HEK293 (cell line): ENCODE measurements around the gene ADAMTSL5.

Experiments used
- CTCF ChIP-seq: fragments of 450-650 bp; formaldehyde crosslinking; IDR thresholded peaks from 2 replicates; pipeline ENCODE4 v1.5.1; 2016; ENCODE audit warnings: missing biosample characterization, missing genetic modification characterization
- GLI4 ChIP-seq: fragments of 450-650 bp; formaldehyde crosslinking; IDR thresholded peaks from 2 replicates; pipeline ENCODE4 v1.5.1; 2016; ENCODE audit warnings: missing biosample characterization, missing genetic modification characterization
- MEIS1 ChIP-seq: sonication (generic); formaldehyde crosslinking; IDR thresholded peaks from 2 replicates; pipeline ENCODE4 v1.8.1; 2022; ENCODE audit warnings: missing genetic modification reagents, mild to moderate bottlenecking, borderline replicate concordance
- ZBTB11 ChIP-seq: fragments of 450-650 bp; formaldehyde crosslinking; conservative IDR thresholded peaks from 2 replicates; pipeline ENCODE4 v1.5.1; 2016; ENCODE audit warnings: low read depth, missing biosample characterization, missing genetic modification characterization
- ZBTB26 ChIP-seq: fragments of 450-650 bp; formaldehyde crosslinking; optimal IDR thresholded peaks from 2 replicates; pipeline ENCODE3; 2016; ENCODE audit warnings: missing biosample characterization, mild to moderate bottlenecking, missing genetic modification characterization
- ZBTB48 ChIP-seq: fragments of 450-650 bp; formaldehyde crosslinking; IDR thresholded peaks from 2 replicates; pipeline ENCODE4 v1.5.1; 2016; ENCODE audit warnings: missing biosample characterization, missing genetic modification characterization
- ZNF266 ChIP-seq: fragments of 450-650 bp; formaldehyde crosslinking; IDR thresholded peaks from 2 replicates; pipeline ENCODE4 v1.5.1; 2016; ENCODE audit warnings: missing biosample characterization, missing genetic modification characterization, low read depth

GRCh38 chr19:1494115-1494815 lies 18.6 kb downstream of the ADAMTSL5 start:
- TF ChIP-seq ZBTB48 (tag by site-specific recombination) (no peak), ZBTB11 (tag by site-specific recombination) (no peak), MEIS1 (CRISPR knock-in tag) (no peak), CTCF (tag by site-specific recombination) (no peak), ZNF266 (tag by site-specific recombination) (no peak), ZBTB26 (tag by site-specific recombination) (no peak), GLI4 (tag by site-specific recombination) (no peak)
